ENCODE measurements around the gene LRRC66. TPM values are rescaled to one million over a fixed set of nuclear protein-coding genes. Genes with fewer than 3 reads are reported as not detected.

LRRC66 gene
- total and polyA plus RNA-seq, 2 of the 8 experiments (the other 6 are each of a cell fraction or from before 2014, with no cell fraction given) = 0.05 to 0.11 TPM

- no peak within 1 kb of the TSS for H2BK20ac ChIP-seq (ENCODE audit: low read length)
- TF ChIP-seq USF2 (IDR thresholded peaks at IDR 0.05; ENCODE audit: low read length) (no peak), RNF2 (IDR thresholded peaks at IDR 0.05; ENCODE audit: borderline replicate concordance, low read depth, low read length, missing control alignments, poor library complexity, severe bottlenecking) (no peak), SP2 (IDR thresholded peaks at IDR 0.05; ENCODE audit: low read length) (no peak), EZH2 (IDR thresholded peaks at IDR 0.05; ENCODE audit: low read depth, low read length, severe bottlenecking) (no peak), SUZ12 (IDR thresholded peaks at IDR 0.05; ENCODE audit: low read length) (peak; percentile 69), BACH1 (IDR thresholded peaks at IDR 0.05; ENCODE audit: low read length) (peak; percentile 25; the same call in 1 of the 2 replicates), YY1 (IDR thresholded peaks at IDR 0.05; ENCODE audit: low read depth, low read length) (0 out of 2 replicates have a peak, but pooled peaks have one; percentile 35), SP1 (IDR thresholded peaks at IDR 0.05; ENCODE audit: low read depth, low read length) (no peak), TAF1 (IDR thresholded peaks at IDR 0.05; ENCODE audit: low read depth, low read length) (no peak)
- CTCF ChIA-PET (ENCODE audit: partially characterized antibody) = interaction anchor here (1.5 kb wide), 1 partner anchor 15 kb away, joined by 3 read pairs; no protein-coding TSS in a partner anchor
- H4K91ac ChIP-seq (replicated peaks; ENCODE audit: insufficient read length, low read length) = peak within 1 kb of the TSS; percentile 80
- peak within 1 kb of the TSS; percentile 80 for H2BK12ac ChIP-seq (ENCODE audit: low read depth, low read length)
- H3K9ac ChIP-seq (replicated peaks in 1 of 4; ENCODE audit: extremely low read depth in 1 of 4, low read depth in 3 of 4, low read length in 3 of 4) = peak within 1 kb of the TSS; percentile 56 to 73 (median 66)
- DNase-seq (ENCODE audit: low read depth in 1 of 2, low spot score in 2 of 2) (peak in 1 of 2 experiments; percentile 47), FAIRE-seq (no peak)
- peak within 1 kb of the TSS; percentile 85; the same call in 1 of the 2 replicates for H2BK5ac ChIP-seq (ENCODE audit: low read depth, low read length)
- no peak within 1 kb of the TSS for H3K4ac ChIP-seq (replicated peaks; ENCODE audit: insufficient read length, low read depth, low read length)
- H3K79me1 ChIP-seq (ENCODE audit: low read depth, low read length) = no peaks in the 10 kb centered on the region
- peaks cover 8% of the 10 kb centered on the region for H3K23me2 ChIP-seq (ENCODE audit: low read depth, low read length)
- H3K56ac ChIP-seq (replicated peaks; ENCODE audit: insufficient read length, low read depth, low read length) = peak within 1 kb of the TSS; percentile 93
- peak within 1 kb of the TSS; percentile 63 for H3K18ac ChIP-seq (ENCODE audit: extremely low read depth, low read length)
- H3K4me3 ChIP-seq (ENCODE audit: extremely low read depth in 1 of 4, insufficient read depth in 2 of 4, low read depth in 3 of 4, low read length in 4 of 4) = peak within 1 kb of the TSS; percentile 56 to 85 (median 70)
- H2BK15ac ChIP-seq (ENCODE audit: low read length) = no peak within 1 kb of the TSS
- no peak within 1 kb of the TSS for H2AK5ac ChIP-seq (ENCODE audit: low read depth, low read length)
- no peak within 1 kb of the TSS for H3K23ac ChIP-seq (ENCODE audit: insufficient read length)
- H3K9me3 ChIP-seq (ENCODE audit: insufficient read depth in 2 of 2, low read depth in 1 of 2, low read length in 1 of 2) = peaks cover 0 to 3% of the 10 kb centered on the region in 2 experiments; a peak in 1 of 4 replicates
- POLR2A ChIA-PET (ENCODE audit: partially characterized antibody) = interaction anchor here (0.9 to 1.8 kb wide), 4 partner anchors 11 to 154 kb away, joined by 3 to 6 read pairs (median 6); partner anchors contain the start of gene SGCB
- H3K36me3 ChIP-seq (ENCODE audit: control insufficient read depth in 2 of 4, insufficient read depth in 4 of 4, low read length in 3 of 4) = no peaks in the 10 kb centered on the region
- H4K5ac ChIP-seq (ENCODE audit: insufficient read length, low read depth, low read length) = peak within 1 kb of the TSS; percentile 45
- H3K14ac ChIP-seq (ENCODE audit: insufficient read length) = peak within 1 kb of the TSS; percentile 24
- peaks cover 0 to 2% (median 0%) of the 10 kb centered on the region in 4 experiments; a peak in 3 of 7 replicates for H3K4me1 ChIP-seq (replicated peaks in 1 of 4; ENCODE audit: control insufficient read depth in 3 of 4, insufficient read depth in 4 of 4, low read length in 3 of 4)
- H4K8ac ChIP-seq (ENCODE audit: extremely low read depth, insufficient read depth, low read length) = peak within 1 kb of the TSS; percentile 31; the same call in 1 of the 2 replicates
- peak within 1 kb of the TSS; percentile 85 for H2AFZ ChIP-seq (ENCODE audit: low read length)
- H3K27ac ChIP-seq (ENCODE audit: low read depth, low read length) = no peak within 1 kb of the TSS
- 2% methylated on average over 42 of the region's 44 CpGs; no CpG with 5 or more reads in 1 of the 2 experiments for WGBS, 2 experiments (ENCODE audit: extremely low coverage in 1 of 2, insufficient coverage in 1 of 2, insufficient read length in 1 of 2, insufficient replicate concordance in 2 of 2, low coverage in 1 of 2, low lambda C conversion rate in 2 of 2, missing lambda C conversion rate in 1 of 2)
- H4K20me1 ChIP-seq (replicated peaks in 1 of 2; ENCODE audit: control insufficient read depth in 1 of 2, insufficient read depth in 2 of 2, low read length in 2 of 2) = no peaks in the 10 kb centered on the region
- peak within 1 kb of the TSS; percentile 69 for H2BK120ac ChIP-seq (replicated peaks; ENCODE audit: low read depth, low read length)
- H3K79me2 ChIP-seq (ENCODE audit: control insufficient read depth in 1 of 2, insufficient read depth in 2 of 2, low read length in 2 of 2) = no peaks in the 10 kb centered on the region
- peak within 1 kb of the TSS; percentile 69 to 75 for H3K4me2 ChIP-seq (ENCODE audit: insufficient read depth in 1 of 2, low read depth in 2 of 2, low read length in 2 of 2)
- H3K27me3 ChIP-seq (replicated peaks in 1 of 4; ENCODE audit: control insufficient read depth in 3 of 4, extremely low read depth in 1 of 4, insufficient read depth in 3 of 4, low read length in 3 of 4) = peaks cover 1 to 13% (median 10%) of the 10 kb centered on the region in 4 experiments; a peak in 6 of 7 replicates
These were observed 31.1 kb upstream of the LRRC66 start, which contains the start of gene SPATA18 for GRCh38 chr4:52051213-52051614. TSS of gene SPATA18 (plus strand) at chr4:52051304. CDS start at chr4:52051705, 401 bp downstream.
